ENCODE measurements around the gene GYG2.

- TF ChIP-seq GATA3 (IDR thresholded peaks at IDR 0.05; ENCODE audit: low read depth, low read length) (no peak), GATA2 (IDR thresholded peaks at IDR 0.05; ENCODE audit: low read depth, low read length) (no peak)
Observed at GRCh38 chrX:2879670-2880069, 50.9 kb downstream of the GYG2 start.

Measured in SH-SY5Y (cell line).